ENCODE results near the gene LARGE2.

DNA sequence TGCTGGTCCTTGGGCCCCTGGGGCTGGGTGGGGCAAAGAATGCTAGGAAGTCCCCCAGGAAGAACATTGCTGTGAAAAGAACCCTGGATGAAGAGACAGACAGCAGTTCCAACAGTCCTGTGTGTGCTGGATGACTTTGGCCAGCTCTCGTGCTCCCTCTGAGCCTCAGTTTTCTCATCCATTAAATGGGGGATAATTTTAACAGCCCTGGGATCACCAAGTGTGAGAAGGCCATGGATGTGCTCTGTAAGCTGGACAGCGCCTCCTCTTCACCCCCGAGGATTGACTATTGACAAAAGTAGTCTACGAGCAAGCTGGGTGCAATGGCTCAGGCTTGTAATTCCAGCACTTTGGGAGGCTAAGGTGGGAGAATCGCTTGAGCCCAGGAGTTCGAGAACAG is 2.5 kb downstream of the LARGE2 start:
- TF ChIP-seq, protein P1, sequence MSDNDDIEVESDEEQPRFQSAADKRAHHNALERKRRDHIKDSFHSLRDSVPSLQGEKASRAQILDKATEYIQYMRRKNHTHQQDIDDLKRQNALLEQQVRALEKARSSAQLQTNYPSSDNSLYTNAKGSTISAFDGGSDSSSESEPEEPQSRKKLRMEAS (IDR thresholded peaks at IDR 0.05; ENCODE audit: insufficient read depth, insufficient read length), result no peak
- no peak for TF ChIP-seq POLR2A (IDR thresholded peaks at IDR 0.05; ENCODE audit: low read depth, low read length)
- TF ChIP-seq, protein P2, sequence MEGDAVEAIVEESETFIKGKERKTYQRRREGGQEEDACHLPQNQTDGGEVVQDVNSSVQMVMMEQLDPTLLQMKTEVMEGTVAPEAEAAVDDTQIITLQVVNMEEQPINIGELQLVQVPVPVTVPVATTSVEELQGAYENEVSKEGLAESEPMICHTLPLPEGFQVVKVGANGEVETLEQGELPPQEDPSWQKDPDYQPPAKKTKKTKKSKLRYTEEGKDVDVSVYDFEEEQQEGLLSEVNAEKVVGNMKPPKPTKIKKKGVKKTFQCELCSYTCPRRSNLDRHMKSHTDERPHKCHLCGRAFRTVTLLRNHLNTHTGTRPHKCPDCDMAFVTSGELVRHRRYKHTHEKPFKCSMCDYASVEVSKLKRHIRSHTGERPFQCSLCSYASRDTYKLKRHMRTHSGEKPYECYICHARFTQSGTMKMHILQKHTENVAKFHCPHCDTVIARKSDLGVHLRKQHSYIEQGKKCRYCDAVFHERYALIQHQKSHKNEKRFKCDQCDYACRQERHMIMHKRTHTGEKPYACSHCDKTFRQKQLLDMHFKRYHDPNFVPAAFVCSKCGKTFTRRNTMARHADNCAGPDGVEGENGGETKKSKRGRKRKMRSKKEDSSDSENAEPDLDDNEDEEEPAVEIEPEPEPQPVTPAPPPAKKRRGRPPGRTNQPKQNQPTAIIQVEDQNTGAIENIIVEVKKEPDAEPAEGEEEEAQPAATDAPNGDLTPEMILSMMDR (IDR thresholded peaks at IDR 0.05; ENCODE audit: extremely low read depth in 1 of 2, insufficient read depth in 1 of 2, low read depth in 1 of 2, low read length in 2 of 2), result no peak
- TF ChIP-seq EZH2 (IDR thresholded peaks at IDR 0.05; ENCODE audit: borderline replicate concordance, low read depth, low read length, severe bottlenecking), result no peak

Data from endothelial cell of umbilical vein (primary cell).